Liver (tissue), 9 donors: Measurements from ENCODE around the gene TTC28. TPM values are rescaled to one million over a fixed set of nuclear protein-coding genes. Genes with fewer than 3 reads are reported as not detected.

Experiments used
- DNase-seq: peaks from one replicate; pipeline ENCODE4 v3.0.0-alpha.2; 2017; ENCODE audit warnings: low spot score
- H3K27ac ChIP-seq, 2 donors: one replicate each; pipeline ENCODE4 v1.7.0; 2013; ENCODE audit warnings: inconsistent platforms in 2 of 2, low read length in 2 of 2, control low read depth in 1 of 2, low read depth in 1 of 2, mild to moderate bottlenecking in 1 of 2
- H3K27me3 ChIP-seq, 4 donors: one replicate each; pipeline versions ENCODE4 v1.6.1 to v1.7.0; 2013; ENCODE audit warnings: low read length in 3 of 4, inconsistent platforms in 1 of 4, mild to moderate bottlenecking in 1 of 4, moderate library complexity in 1 of 4; ENCODE audit not compliant: control insufficient read depth in 4 of 4, insufficient read depth in 4 of 4
- H3K36me3 ChIP-seq, 4 donors: one replicate each; pipeline versions ENCODE4 v1.6.1 to v1.7.0; 2013; ENCODE audit warnings: low read length in 3 of 4, mild to moderate bottlenecking in 3 of 4, low read depth in 1 of 4, moderate library complexity in 1 of 4; ENCODE audit not compliant: control insufficient read depth in 4 of 4, insufficient read depth in 3 of 4
- H3K4me1 ChIP-seq, 4 donors: one replicate each; pipeline versions ENCODE4 v1.6.1 to v1.7.0; 2013; ENCODE audit warnings: low read length in 3 of 4, mild to moderate bottlenecking in 3 of 4, moderate library complexity in 1 of 4; ENCODE audit not compliant: control insufficient read depth in 4 of 4, insufficient read depth in 4 of 4
- H3K4me3 ChIP-seq, 3 donors: one replicate each; pipeline versions ENCODE4 v1.6.1 to v1.7.0; 2013; ENCODE audit warnings: low read length in 3 of 3, control low read depth in 1 of 3, low read depth in 1 of 3, mild to moderate bottlenecking in 1 of 3
- H3K9ac ChIP-seq, 2 donors: one replicate each; pipeline ENCODE4 v1.7.0; 2013; ENCODE audit warnings: low read length in 2 of 2, mild to moderate bottlenecking in 2 of 2, moderate library complexity in 2 of 2, control low read depth in 1 of 2, low read depth in 1 of 2
- H3K9me3 ChIP-seq, 4 donors: one replicate each; pipeline versions ENCODE4 v1.6.1 to v1.7.0; 2013; ENCODE audit warnings: low read length in 3 of 4; ENCODE audit not compliant: control insufficient read depth in 4 of 4
- CTCF ChIP-seq: fragments of 150-350 bp; IDR thresholded peaks from 2 replicates; pipeline ENCODE4 v1.5.1; 2017; ENCODE audit warnings: improper control_type of control experiment, low read depth, low read length; ENCODE audit not compliant: missing input control
- FOXA2 ChIP-seq: IDR thresholded peaks from 2 replicates; pipeline ENCODE4 v1.6.1; 2016; ENCODE audit warnings: antibody characterized with exemption
- HNF4A ChIP-seq, 2 donors: conservative IDR thresholded peaks; 2 replicates each; pipeline ENCODE4 v1.6.1; 2016; ENCODE audit warnings: antibody characterized with exemption in 2 of 2, mild to moderate bottlenecking in 2 of 2
- HNF4G ChIP-seq: IDR thresholded peaks from 2 replicates; pipeline ENCODE4 v1.6.1; 2016; ENCODE audit warnings: antibody characterized with exemption
- JUND ChIP-seq, 2 donors: IDR thresholded peaks; 2 replicates each; pipeline ENCODE4 v1.6.1; 2016; ENCODE audit warnings: antibody characterized with exemption in 2 of 2
- NR2F2 ChIP-seq: IDR thresholded peaks from 2 replicates; pipeline ENCODE4 v1.6.1; 2016; ENCODE audit warnings: antibody characterized with exemption
- REST ChIP-seq: IDR thresholded peaks from 2 replicates; pipeline ENCODE4 v1.6.1; 2016; ENCODE audit warnings: antibody characterized with exemption, mild to moderate bottlenecking
- RXRA ChIP-seq, 2 donors: IDR thresholded peaks; 2 replicates each; pipeline ENCODE4 v1.6.1; 2017 to 2018; ENCODE audit warnings: antibody characterized with exemption in 2 of 2, mild to moderate bottlenecking in 1 of 2
- SP1 ChIP-seq: IDR thresholded peaks from 2 replicates; pipeline ENCODE4 v1.6.1; 2018; ENCODE audit warnings: antibody characterized with exemption, mild to moderate bottlenecking
- TAF1 ChIP-seq: conservative IDR thresholded peaks from 2 replicates; pipeline ENCODE4 v1.6.1; 2016; ENCODE audit warnings: antibody characterized with exemption, mild to moderate bottlenecking
- WGBS: extraction: QIAGEN DNeasy Blood & Tissue Kit; methylation state at CpG from one replicate; pipeline ENCODE4 v1.1.7; 2013; 5-methylcytosine and 5-hydroxymethylcytosine counted together
- polyA plus RNA-seq, 2 donors: library from polyadenylated mRNA; stranded (reverse) in 1 of 2; unstranded in 1 of 2; fragments of 200-250 nt in 1 of 2; fragments of >200 nt in 1 of 2; fragmentation: Nextera tagmentation in 1 of 2; extraction: Ambion mirVana in 1 of 2; gene quantifications; one replicate each; pipeline versions ENCODE4 v1.2.1 to v1.2.3, GENCODE V29; 2013 to 2015
- total RNA-seq, 2 donors: library from RNA; depleted of rRNA; stranded (reverse); fragments of >200 nt; gene quantifications; one replicate each; pipeline ENCODE4 v1.2.3, GENCODE V29; 2014
- TF ChIP-seq, protein P1 (sequence below): IDR thresholded peaks from 2 replicates; pipeline ENCODE4 v1.6.1; 2016; ENCODE audit warnings: antibody characterized with exemption
- donor health status: healthy.
- donor health status: healthy.
- donor health status: healthy.
- donor health status: healthy.
- donor health status: healthy.

Gene TTC28
- total and polyA plus RNA-seq, 4 donors, result 4.2 to 19.4 (median 5.9) TPM

DNA sequence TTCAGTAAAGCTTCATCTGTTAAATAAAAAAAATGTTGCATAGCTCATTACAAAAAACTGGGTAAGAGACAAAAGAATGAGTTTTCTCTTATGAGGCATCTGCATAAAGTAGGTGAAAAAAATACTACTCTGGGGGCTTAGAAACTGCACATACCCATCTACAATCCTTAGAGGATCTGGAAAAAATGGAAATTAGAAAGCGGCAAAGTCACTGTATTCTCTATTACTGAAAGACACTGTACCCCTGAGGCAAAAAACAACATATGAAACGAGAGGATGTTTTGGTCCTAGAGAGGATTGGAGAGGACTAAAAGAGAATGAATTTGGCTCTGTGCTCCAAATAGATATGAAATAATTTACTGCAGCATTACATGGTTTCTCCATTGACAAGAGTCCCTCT lies 553.8 kb downstream of the TTC28 start (continued):
- TF ChIP-seq REST, result no peak

DNA sequence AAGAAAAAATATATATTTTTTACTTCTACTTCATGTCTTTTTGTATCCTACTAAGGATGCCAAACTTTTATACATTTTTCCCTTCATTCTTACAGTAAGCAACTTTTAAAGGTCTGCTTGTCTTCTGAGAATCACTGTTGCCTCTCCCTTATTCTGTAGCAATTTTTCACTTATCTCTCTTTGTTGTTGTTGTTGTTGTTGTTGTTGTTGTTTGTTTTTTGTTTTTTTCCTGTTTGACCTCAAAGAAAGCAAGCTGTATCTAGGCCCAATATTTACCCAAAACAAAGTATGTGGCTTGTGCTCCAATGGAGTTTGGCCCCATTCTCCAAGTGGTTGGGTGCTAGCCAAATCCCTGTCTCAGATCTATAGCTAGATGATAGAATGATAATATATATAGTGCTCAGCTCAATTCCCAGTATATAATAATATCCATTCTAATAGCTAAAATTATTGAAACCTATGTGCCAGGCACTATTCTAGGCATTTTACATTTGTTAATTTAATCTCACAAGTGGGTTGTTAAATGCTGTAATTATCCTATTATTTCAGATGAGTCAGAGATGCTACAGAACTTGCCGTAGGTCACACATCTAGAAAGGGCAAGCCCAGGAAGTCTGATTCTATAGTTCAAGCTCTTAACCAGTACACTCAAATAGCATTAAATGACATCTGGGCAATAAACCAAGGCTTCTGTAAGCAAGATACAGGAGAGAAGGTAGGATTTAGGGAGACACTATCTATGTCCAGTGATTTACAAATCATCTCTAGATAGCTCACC lies 555.5 kb downstream of the TTC28 start:
- Histone ChIP-seq H3K9me3 (no peaks in the 10 kb centered on the region), H3K4me3 (no peak overlapping the region), H3K9ac (no peak overlapping the region), H3K27ac (no peak overlapping the region), H3K4me1 (no peaks in the 10 kb centered on the region), H3K27me3 (no peaks in the 10 kb centered on the region), H3K36me3 (no peaks in the 10 kb centered on the region)
- 98% methylated on average over 1 of the region's 1 CpG for WGBS
- TF ChIP-seq, protein P1, sequence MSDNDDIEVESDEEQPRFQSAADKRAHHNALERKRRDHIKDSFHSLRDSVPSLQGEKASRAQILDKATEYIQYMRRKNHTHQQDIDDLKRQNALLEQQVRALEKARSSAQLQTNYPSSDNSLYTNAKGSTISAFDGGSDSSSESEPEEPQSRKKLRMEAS, result no peak
- TF ChIP-seq JUND (IDR thresholded peaks at IDR 0.05), result no peak
- DNase-seq, result no peak

DNA sequence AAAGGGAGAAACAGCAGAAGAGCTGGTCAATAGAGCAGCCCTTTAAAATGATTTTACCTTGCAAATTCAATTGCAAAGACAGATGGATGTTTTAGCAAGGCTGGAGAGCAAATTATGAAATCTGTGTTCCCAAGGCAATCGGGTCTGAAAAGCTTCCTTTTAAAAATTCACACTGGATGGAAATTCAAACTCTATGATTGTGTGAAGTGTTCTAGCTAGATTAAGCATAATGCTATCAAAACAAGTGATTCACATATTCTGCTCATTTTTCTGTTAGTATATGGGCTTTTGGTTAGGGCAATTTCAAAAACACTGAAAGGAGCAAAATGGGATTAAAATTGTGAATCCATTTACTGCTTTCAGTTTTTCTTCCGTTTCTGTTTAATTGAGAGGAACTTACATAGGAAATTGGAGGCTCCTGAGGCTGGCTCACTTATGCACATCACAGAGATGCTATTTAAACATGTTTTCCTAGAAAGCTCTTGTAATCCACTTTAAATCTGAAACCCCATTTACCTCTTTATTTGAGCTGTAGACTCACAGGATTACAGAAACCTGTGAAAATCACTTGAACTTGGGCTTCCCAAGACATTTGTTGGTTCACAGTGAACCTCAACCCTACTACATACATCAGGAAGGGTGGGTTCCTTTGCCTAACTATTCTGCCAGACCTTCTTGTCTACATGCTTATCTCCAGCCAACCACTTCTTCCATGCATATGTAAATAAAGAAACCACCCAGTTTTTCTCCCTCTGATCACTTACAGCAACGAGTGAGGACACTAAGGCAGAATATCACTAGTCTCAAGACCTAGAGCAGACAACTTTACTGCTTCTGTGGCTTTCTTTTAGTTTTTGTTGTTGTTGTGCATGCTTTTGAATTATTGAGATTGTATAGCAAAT lies 558.7 kb downstream of the TTC28 start:
- Histone ChIP-seq H3K9ac (no peak overlapping the region), H3K4me3 (no peak overlapping the region), H3K27ac (no peak overlapping the region), H3K9me3 (no peaks in the 10 kb centered on the region), H3K4me1 (no peaks in the 10 kb centered on the region), H3K36me3 (no peaks in the 10 kb centered on the region), H3K27me3 (no peaks in the 10 kb centered on the region)
- TF ChIP-seq NR2F2 (no peak), RXRA (IDR thresholded peaks at IDR 0.05) (no peak), HNF4G (no peak), SP1 (no peak), CTCF (no peak), REST (no peak), HNF4A (conservative IDR thresholded peaks at IDR 0.05) (no peak), TAF1 (no peak), FOXA2 (no peak)
- TF ChIP-seq, protein P1, result no peak
- no peak for DNase-seq
- 75% methylated on average over 3 of the region's 3 CpGs for WGBS
